Measurements from ENCODE around the gene PPFIBP2. TPM values are rescaled to one million over a fixed set of nuclear protein-coding genes. Genes with fewer than 3 reads are reported as not detected.

The PPFIBP2 gene
- total and polyA plus RNA-seq, 2 of the 13 experiments (the other 11 are each of a cell fraction or from before 2014, with no cell fraction given), result 15.0 to 52.5 TPM

DNA sequence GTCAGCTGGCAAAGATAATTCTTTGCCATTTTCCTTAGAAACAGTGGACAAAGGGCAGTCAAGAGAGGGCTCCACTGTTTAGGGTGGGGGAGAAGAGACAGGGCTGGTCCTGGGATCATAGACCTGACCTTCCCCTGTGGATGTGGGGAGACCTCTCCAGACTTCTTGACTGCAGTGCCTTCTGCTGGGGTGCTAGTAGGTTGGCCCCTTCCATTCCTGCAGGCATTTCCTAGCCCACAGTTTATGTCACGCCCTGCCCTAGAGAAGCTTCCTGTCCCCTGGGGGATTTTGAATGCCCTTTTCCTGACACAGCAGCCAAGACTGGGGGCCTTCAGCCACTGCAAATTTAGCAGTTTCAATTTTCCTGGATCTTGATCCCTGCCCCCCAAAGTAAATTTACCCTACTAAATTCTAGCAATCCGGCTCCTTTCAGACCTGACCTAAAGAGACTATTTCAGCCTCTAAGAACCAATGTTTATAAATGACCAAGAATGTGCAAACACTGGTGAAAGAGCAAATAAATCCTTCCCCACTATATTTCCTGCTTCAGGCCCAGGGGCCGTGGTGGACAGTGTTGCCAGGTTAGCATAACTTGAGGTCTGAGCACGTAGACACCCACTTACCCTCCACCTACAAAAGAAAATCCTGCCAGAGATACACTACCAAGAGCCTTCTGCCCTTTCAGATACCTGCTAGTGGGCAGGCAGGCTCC lies 58.4 kb downstream of the PPFIBP2 start (continued):
- TF ChIP-seq, protein P1, sequence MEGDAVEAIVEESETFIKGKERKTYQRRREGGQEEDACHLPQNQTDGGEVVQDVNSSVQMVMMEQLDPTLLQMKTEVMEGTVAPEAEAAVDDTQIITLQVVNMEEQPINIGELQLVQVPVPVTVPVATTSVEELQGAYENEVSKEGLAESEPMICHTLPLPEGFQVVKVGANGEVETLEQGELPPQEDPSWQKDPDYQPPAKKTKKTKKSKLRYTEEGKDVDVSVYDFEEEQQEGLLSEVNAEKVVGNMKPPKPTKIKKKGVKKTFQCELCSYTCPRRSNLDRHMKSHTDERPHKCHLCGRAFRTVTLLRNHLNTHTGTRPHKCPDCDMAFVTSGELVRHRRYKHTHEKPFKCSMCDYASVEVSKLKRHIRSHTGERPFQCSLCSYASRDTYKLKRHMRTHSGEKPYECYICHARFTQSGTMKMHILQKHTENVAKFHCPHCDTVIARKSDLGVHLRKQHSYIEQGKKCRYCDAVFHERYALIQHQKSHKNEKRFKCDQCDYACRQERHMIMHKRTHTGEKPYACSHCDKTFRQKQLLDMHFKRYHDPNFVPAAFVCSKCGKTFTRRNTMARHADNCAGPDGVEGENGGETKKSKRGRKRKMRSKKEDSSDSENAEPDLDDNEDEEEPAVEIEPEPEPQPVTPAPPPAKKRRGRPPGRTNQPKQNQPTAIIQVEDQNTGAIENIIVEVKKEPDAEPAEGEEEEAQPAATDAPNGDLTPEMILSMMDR (CRISPR knock-in tag; IDR thresholded peaks at IDR 0.05), result no peak
- TF ChIP-seq, protein P2, sequence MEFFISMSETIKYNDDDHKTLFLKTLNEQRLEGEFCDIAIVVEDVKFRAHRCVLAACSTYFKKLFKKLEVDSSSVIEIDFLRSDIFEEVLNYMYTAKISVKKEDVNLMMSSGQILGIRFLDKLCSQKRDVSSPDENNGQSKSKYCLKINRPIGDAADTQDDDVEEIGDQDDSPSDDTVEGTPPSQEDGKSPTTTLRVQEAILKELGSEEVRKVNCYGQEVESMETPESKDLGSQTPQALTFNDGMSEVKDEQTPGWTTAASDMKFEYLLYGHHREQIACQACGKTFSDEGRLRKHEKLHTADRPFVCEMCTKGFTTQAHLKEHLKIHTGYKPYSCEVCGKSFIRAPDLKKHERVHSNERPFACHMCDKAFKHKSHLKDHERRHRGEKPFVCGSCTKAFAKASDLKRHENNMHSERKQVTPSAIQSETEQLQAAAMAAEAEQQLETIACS (CRISPR knock-in tag; IDR thresholded peaks at IDR 0.05), result no peak
- TF ChIP-seq FIP1L1 (IDR thresholded peaks at IDR 0.05; ENCODE audit: borderline replicate concordance, insufficient read depth, low read depth, low read length), result no peak
- no peak; the same call in 1 of the 2 replicates for TF ChIP-seq ZNF230 (CRISPR knock-in tag; IDR thresholded peaks at IDR 0.05)
- no peak for TF ChIP-seq ZC3H4 (CRISPR knock-in tag; IDR thresholded peaks at IDR 0.05; ENCODE audit: borderline replicate concordance)
- TF ChIP-seq ATF1 (CRISPR knock-in tag; IDR thresholded peaks at IDR 0.05), result no peak; the same call in 1 of the 2 replicates
- TF ChIP-seq ZNF263 (CRISPR knock-in tag; IDR thresholded peaks at IDR 0.05), result no peak
- TF ChIP-seq ZNF775 (CRISPR knock-in tag; IDR thresholded peaks at IDR 0.05; ENCODE audit: borderline replicate concordance), result no peak
- no peak for TF ChIP-seq FOXC1 (CRISPR knock-in tag; IDR thresholded peaks at IDR 0.05; ENCODE audit: borderline replicate concordance)
- TF ChIP-seq MED1 (CRISPR knock-in tag; IDR thresholded peaks at IDR 0.05), result peak; percentile 89
- no peak for TF ChIP-seq SRY (CRISPR knock-in tag; IDR thresholded peaks at IDR 0.05)
- no peak for TF ChIP-seq IRX3 (CRISPR knock-in tag; IDR thresholded peaks at IDR 0.05; ENCODE audit: borderline replicate concordance, low read depth)
- TF ChIP-seq ZNF317 (CRISPR knock-in tag; IDR thresholded peaks at IDR 0.05), result no peak
- no peak for TF ChIP-seq ZNF562 (CRISPR knock-in tag; IDR thresholded peaks at IDR 0.05; ENCODE audit: borderline replicate concordance)
- peak; percentile 98 for TF ChIP-seq BCL6 (CRISPR knock-in tag; IDR thresholded peaks at IDR 0.05)
- no peak for TF ChIP-seq NR3C1 (CRISPR knock-in tag; IDR thresholded peaks at IDR 0.05)
- peak; percentile 82 for TF ChIP-seq HMG20A (CRISPR knock-in tag; IDR thresholded peaks at IDR 0.05; ENCODE audit: borderline replicate concordance)
- no peak for TF ChIP-seq NPAS2 (CRISPR knock-in tag; IDR thresholded peaks at IDR 0.05; ENCODE audit: borderline replicate concordance)
- no peak for TF ChIP-seq RFX5 (IDR thresholded peaks at IDR 0.05; ENCODE audit: low read depth, low read length)
- TF ChIP-seq, protein P3, sequence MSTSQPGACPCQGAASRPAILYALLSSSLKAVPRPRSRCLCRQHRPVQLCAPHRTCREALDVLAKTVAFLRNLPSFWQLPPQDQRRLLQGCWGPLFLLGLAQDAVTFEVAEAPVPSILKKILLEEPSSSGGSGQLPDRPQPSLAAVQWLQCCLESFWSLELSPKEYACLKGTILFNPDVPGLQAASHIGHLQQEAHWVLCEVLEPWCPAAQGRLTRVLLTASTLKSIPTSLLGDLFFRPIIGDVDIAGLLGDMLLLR (CRISPR knock-in tag; IDR thresholded peaks at IDR 0.05), result no peak
- TF ChIP-seq, protein P4, sequence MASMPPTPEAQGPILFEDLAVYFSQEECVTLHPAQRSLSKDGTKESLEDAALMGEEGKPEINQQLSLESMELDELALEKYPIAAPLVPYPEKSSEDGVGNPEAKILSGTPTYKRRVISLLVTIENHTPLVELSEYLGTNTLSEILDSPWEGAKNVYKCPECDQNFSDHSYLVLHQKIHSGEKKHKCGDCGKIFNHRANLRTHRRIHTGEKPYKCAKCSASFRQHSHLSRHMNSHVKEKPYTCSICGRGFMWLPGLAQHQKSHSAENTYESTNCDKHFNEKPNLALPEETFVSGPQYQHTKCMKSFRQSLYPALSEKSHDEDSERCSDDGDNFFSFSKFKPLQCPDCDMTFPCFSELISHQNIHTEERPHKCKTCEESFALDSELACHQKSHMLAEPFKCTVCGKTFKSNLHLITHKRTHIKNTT (CRISPR knock-in tag; IDR thresholded peaks at IDR 0.05), result no peak
- no peak for TF ChIP-seq ZC3H13 (CRISPR knock-in tag; IDR thresholded peaks at IDR 0.05)
- no peak for TF ChIP-seq SRF (IDR thresholded peaks at IDR 0.05; ENCODE audit: low read depth, low read length)
